Caco-2 (cell line): ENCODE results near the gene RALGPS2. TPM values are rescaled to one million over a fixed set of nuclear protein-coding genes. Genes with fewer than 3 reads are reported as not detected.

Source experiments
- BruUV-seq: library from RNA; stranded (reverse); fragments of 400-500 nt; replicated peaks from 2 replicates; lab custom pipeline; 2021; lab: Mats Ljungman, UMichigan
- CTCF ChIA-PET: fragments of 300-600 bp; sonication (Branson Sonifier 250); formaldehyde crosslinking; loops from one replicate; lab custom pipeline; 2022; ENCODE audit warnings: antibody characterized with exemption; lab: Charles Lee
- POLR2A ChIA-PET: fragments of 300-600 bp; sonication (Branson Sonifier 250); formaldehyde crosslinking; loops from one replicate; lab custom pipeline; 2022; ENCODE audit warnings: antibody characterized with exemption; lab: Charles Lee
- DNase-seq, 2 experiments: peaks; one replicate each; pipeline versions ENCODE4 v3.0.0 to v3.0.0-alpha.2; 2020 to 2022
- H3K27me3 ChIP-seq: replicated peaks from 2 replicates; pipeline ENCODE4 v1.6.0; 2011; ENCODE audit warnings: low read length; ENCODE audit not compliant: control insufficient read depth, insufficient read depth
- H3K36me3 ChIP-seq: 2 replicates; pipeline ENCODE4 v1.5.1; 2011; ENCODE audit warnings: low read length; ENCODE audit not compliant: control insufficient read depth, insufficient read depth
- H3K4me1 ChIP-seq: fragments of 250-450 bp; sonication (Bioruptor Pico); 2 replicates; pipeline ENCODE4 v1.5.1; 2020; ENCODE audit warnings: mild to moderate bottlenecking
- H3K4me3 ChIP-seq: 2 replicates; pipeline ENCODE4 v1.5.1; 2011; ENCODE audit warnings: low read depth, mild to moderate bottlenecking, control low read depth, low read length
- H3K9me3 ChIP-seq: fragments of 250-450 bp; sonication (Bioruptor Pico); 2 replicates; pipeline ENCODE4 v1.5.1; 2020; ENCODE audit warnings: mild to moderate bottlenecking, moderate library complexity
- H3K27ac Mint-ChIP-seq: one replicate; pipeline ENCODE4 v1.8.0; 2022; ENCODE audit warnings: mixed read lengths; ENCODE audit not compliant: unreplicated experiment
- H3K27me3 Mint-ChIP-seq: one replicate; pipeline ENCODE4 v1.8.0; 2022; ENCODE audit warnings: mixed read lengths; ENCODE audit not compliant: insufficient read depth, unreplicated experiment
- H3K36me3 Mint-ChIP-seq: one replicate; pipeline ENCODE4 v1.8.0; 2022; ENCODE audit warnings: mild to moderate bottlenecking, mixed read lengths; ENCODE audit not compliant: insufficient read depth, unreplicated experiment
- H3K4me1 Mint-ChIP-seq: one replicate; pipeline ENCODE4 v1.8.0; 2022; ENCODE audit warnings: low read depth, mixed read lengths; ENCODE audit not compliant: unreplicated experiment
- H3K4me3 Mint-ChIP-seq: one replicate; pipeline ENCODE4 v1.8.0; 2022; ENCODE audit warnings: mild to moderate bottlenecking, moderate library complexity, mixed read lengths; ENCODE audit not compliant: unreplicated experiment
- H3K9me3 Mint-ChIP-seq: one replicate; pipeline ENCODE4 v1.8.0; 2022; ENCODE audit warnings: mixed read lengths; ENCODE audit not compliant: unreplicated experiment
- CTCF ChIP-seq, 2 experiments: fragments of 200-600 bp in 1 of 2; IDR thresholded peaks; 1 replicate in 1 of 2; 2 replicates in 1 of 2; pipeline versions ENCODE4 v1.5.1 to v1.8.0; 2011 to 2022; ENCODE audit warnings: antibody characterized with exemption in 1 of 2, control low read depth in 1 of 2, inconsistent platforms in 1 of 2, low read depth in 1 of 2, low read length in 1 of 2, mild to moderate bottlenecking in 1 of 2, moderate library complexity in 1 of 2; ENCODE audit not compliant: insufficient read depth in 1 of 2, severe bottlenecking in 1 of 2, unreplicated experiment in 1 of 2
- intact Hi-C: fragments of 100-400 bp; cut with micrococcal nuclease; formaldehyde crosslinking; loops from one replicate; pipeline ENCODE4 v1.10.0; 2022; ENCODE audit not compliant: unreplicated experiment
- total RNA-seq: library from RNA; stranded (reverse); gene quantifications from 2 replicates; pipeline ENCODE4 v1.2.3, GENCODE V29; 2022

RALGPS2 gene
- total RNA-seq, 1 experiment from 2014 or later: 26.1 TPM

GRCh38 chr1:178702146-178702545, 22.9 kb upstream of the RALGPS2 start:
- Histone ChIP-seq H3K4me1 (no peaks in the 10 kb centered on the region), H3K4me3 (no peak overlapping the region), H3K27me3 (no peaks in the 10 kb centered on the region), H3K36me3 (no peaks in the 10 kb centered on the region), H3K9me3 (no peaks in the 10 kb centered on the region)
- no peaks in the 10 kb centered on the region for H3K27me3 Mint-ChIP-seq
- no peak overlapping the region for H3K4me3 Mint-ChIP-seq
- no TSS peak for BruUV-seq
- CTCF ChIA-PET: no interaction called here
- H3K9me3 Mint-ChIP-seq: no peaks in the 10 kb centered on the region
- no peaks in the 10 kb centered on the region for H3K36me3 Mint-ChIP-seq
- DNase-seq: peak in 1 of 2 experiments; percentile 11
- POLR2A ChIA-PET: interaction anchor here (0.5 kb wide), 1 partner anchor 24 kb away, joined by 3 read pairs; no protein-coding TSS in a partner anchor
- no peaks in the 10 kb centered on the region for H3K4me1 Mint-ChIP-seq
- intact Hi-C loops: no loop called here
- no peak overlapping the region for H3K27ac Mint-ChIP-seq
- no peak for TF ChIP-seq CTCF (IDR thresholded peaks at IDR 0.05; ENCODE audit: insufficient read depth in 1 of 2, low read depth in 1 of 2, low read length in 1 of 2, severe bottlenecking in 1 of 2, unreplicated experiment in 1 of 2)

- H3K27ac Mint-ChIP-seq: no peak overlapping the region
- no peaks in the 10 kb centered on the region for H3K4me1 Mint-ChIP-seq
- no peak for DNase-seq
- no peaks in the 10 kb centered on the region for H3K4me1 ChIP-seq
- ChIA-PET POLR2A (no interaction called here), CTCF (no interaction called here)
- H3K27me3 ChIP-seq: no peaks in the 10 kb centered on the region
- H3K9me3 Mint-ChIP-seq: no peaks in the 10 kb centered on the region
- H3K27me3 Mint-ChIP-seq: no peaks in the 10 kb centered on the region
- BruUV-seq: no TSS peak
- intact Hi-C loops: no loop called here
- TF ChIP-seq CTCF (IDR thresholded peaks at IDR 0.05; ENCODE audit: insufficient read depth in 1 of 2, low read depth in 1 of 2, low read length in 1 of 2, severe bottlenecking in 1 of 2, unreplicated experiment in 1 of 2): no peak
- no peaks in the 10 kb centered on the region for H3K9me3 ChIP-seq
- H3K4me3 ChIP-seq: no peak overlapping the region
- no peaks in the 10 kb centered on the region for H3K36me3 ChIP-seq
- H3K36me3 Mint-ChIP-seq: no peaks in the 10 kb centered on the region
- H3K4me3 Mint-ChIP-seq: no peak overlapping the region
These were observed 20.2 kb upstream of the RALGPS2 start for GRCh38 chr1:178704833-178705232.

- H3K4me1 ChIP-seq: no peaks in the 10 kb centered on the region
- H3K4me3 ChIP-seq: no peak overlapping the region
- H3K9me3 ChIP-seq: no peaks in the 10 kb centered on the region
- no peaks in the 10 kb centered on the region for H3K36me3 ChIP-seq
- no peaks in the 10 kb centered on the region for H3K27me3 Mint-ChIP-seq
- TF ChIP-seq CTCF (IDR thresholded peaks at IDR 0.05; ENCODE audit: insufficient read depth in 1 of 2, low read depth in 1 of 2, low read length in 1 of 2, severe bottlenecking in 1 of 2, unreplicated experiment in 1 of 2): no peak
- no peaks in the 10 kb centered on the region for H3K36me3 Mint-ChIP-seq
- no peak overlapping the region for H3K27ac Mint-ChIP-seq
- H3K27me3 ChIP-seq: no peaks in the 10 kb centered on the region
- no peak for DNase-seq
- BruUV-seq: no TSS peak
- H3K4me3 Mint-ChIP-seq: no peak overlapping the region
- CTCF ChIA-PET: interaction anchor here (0.5 kb wide), 1 partner anchor 48 kb away, joined by 8 read pairs; no protein-coding TSS in a partner anchor
- POLR2A ChIA-PET: no interaction called here
- intact Hi-C loops: no loop called here
- no peaks in the 10 kb centered on the region for H3K9me3 Mint-ChIP-seq
- H3K4me1 Mint-ChIP-seq: no peaks in the 10 kb centered on the region
These were observed 18.6 kb upstream of the RALGPS2 start for GRCh38 chr1:178706432-178706831.
